GM21423 (cell line): ENCODE results near the gene KRT3.

ENCODE experiments used
- ATAC-seq: cut with Tn5 transposase; IDR thresholded peaks from one replicate; pipeline ENCODE4 v1.9.1; 2021; ENCODE audit warnings: mild to moderate bottlenecking, moderate library complexity; ENCODE audit not compliant: unreplicated experiment

Gene KRT3

GRCh38 chr12:52828156-52828555 lies 32.2 kb upstream of the KRT3 start:
- ATAC-seq = no peak

- ATAC-seq = no peak
Measured at GRCh38 chr12:52827499-52828090, 31.7 kb upstream of the KRT3 start.

- ATAC-seq = no peak
Measured at GRCh38 chr12:52826611-52827498, 30.9 kb upstream of the KRT3 start.

GRCh38 chr12:52825961-52826360 lies 30.0 kb upstream of the KRT3 start:
- ATAC-seq = no peak

GRCh38 chr12:52824741-52825410 lies 29.0 kb upstream of the KRT3 start:
- no peak for ATAC-seq

- ATAC-seq = no peak
Measured at GRCh38 chr12:52823761-52824450, 28.0 kb upstream of the KRT3 start.

GRCh38 chr12:52822771-52823510 lies 27.0 kb upstream of the KRT3 start:
- no peak for ATAC-seq

GRCh38 chr12:52821826-52822660 lies 26.1 kb upstream of the KRT3 start:
- ATAC-seq = no peak

- ATAC-seq = no peak
Measured at GRCh38 chr12:52821071-52821730, 25.3 kb upstream of the KRT3 start.

GRCh38 chr12:52820521-52820920 lies 24.6 kb upstream of the KRT3 start:
- no peak for ATAC-seq

GRCh38 chr12:52819731-52820510 lies 24.0 kb upstream of the KRT3 start:
- ATAC-seq = no peak

- ATAC-seq = no peak
Measured at GRCh38 chr12:52818887-52819420, 23.0 kb upstream of the KRT3 start.

GRCh38 chr12:52818388-52818787 lies 22.5 kb upstream of the KRT3 start:
- no peak for ATAC-seq

- ATAC-seq = no peak
Measured at GRCh38 chr12:52817699-52818238, 21.9 kb upstream of the KRT3 start.

- ATAC-seq = no peak
Measured at GRCh38 chr12:52817003-52817698, 21.2 kb upstream of the KRT3 start.

- ATAC-seq = no peak
Measured at GRCh38 chr12:52815676-52816588, 20.0 kb upstream of the KRT3 start.
